Sigmoid colon (tissue), 7 donors: ENCODE data around the gene RCSD1. TPM values are rescaled to one million over a fixed set of nuclear protein-coding genes. Genes with fewer than 3 reads are reported as not detected.

ENCODE experiments used
- DNase-seq: peaks from one replicate; pipeline ENCODE4 v3.0.0-alpha.2; 2019
- H3K27ac ChIP-seq, 4 donors: fragments of 200-600 bp; sonication (generic); one replicate each; pipeline ENCODE4 v1.5.1; 2016 to 2019; ENCODE audit warnings: mild to moderate bottlenecking in 1 of 4
- H3K27me3 ChIP-seq, 3 donors: fragments of 200-600 bp; sonication (generic); one replicate each; pipeline ENCODE4 v1.5.1; 2019; ENCODE audit warnings: mild to moderate bottlenecking in 1 of 3
- H3K36me3 ChIP-seq, 4 donors: fragments of 200-600 bp; sonication (generic); one replicate each; pipeline ENCODE4 v1.5.1; 2016 to 2019
- H3K4me1 ChIP-seq, 4 donors: fragments of 200-600 bp; sonication (generic); one replicate each; pipeline ENCODE4 v1.5.1; 2017 to 2019
- H3K4me3 ChIP-seq, 4 donors: fragments of 200-600 bp; sonication (generic); one replicate each; pipeline ENCODE4 v1.5.1; 2017 to 2019; ENCODE audit warnings: mild to moderate bottlenecking in 2 of 4, moderate library complexity in 1 of 4
- H3K9me3 ChIP-seq, 4 donors: fragments of 200-600 bp in 3 of 4; sonication (generic) in 3 of 4; one replicate each; pipeline versions ENCODE4 v1.5.1 to v1.6.1; 2013 to 2019
- EP300 ChIP-seq, 4 donors: sonication (generic); formaldehyde crosslinking; IDR thresholded peaks; one replicate each; pipeline ENCODE4 v1.6.1; 2017; ENCODE audit warnings: antibody characterized with exemption in 4 of 4
- POLR2A ChIP-seq, 2 donors: fragments of 450-650 bp; IDR thresholded peaks; one replicate each; pipeline ENCODE4 v1.6.1; 2016; ENCODE audit warnings: antibody characterized with exemption in 2 of 2, mild to moderate bottlenecking in 2 of 2, moderate library complexity in 2 of 2
- POLR2AphosphoS5 ChIP-seq, 4 donors: sonication (generic); formaldehyde crosslinking; IDR thresholded peaks; one replicate each; pipeline ENCODE4 v1.6.1; 2017; ENCODE audit warnings: antibody characterized with exemption in 4 of 4
- WGBS, 2 donors: extraction: QIAGEN DNeasy Blood & Tissue Kit; methylation state at CpG; one replicate each; pipeline ENCODE4 v1.1.7; 2013; 5-methylcytosine and 5-hydroxymethylcytosine counted together
- intact Hi-C: fragments of 100-400 bp; cut with DNase I; formaldehyde crosslinking; loops from one replicate; pipeline ENCODE4 v1.15.1; 2023
- polyA plus RNA-seq, 3 donors: library from polyadenylated mRNA; stranded (reverse); fragments of 200-250 nt; gene quantifications; one replicate each; pipeline ENCODE4 v1.2.3, GENCODE V29; 2013
- total RNA-seq, 4 donors: library from RNA; depleted of rRNA; stranded (reverse); fragments of >200 nt; gene quantifications; one replicate each; pipeline ENCODE4 v1.1.0, GENCODE V29; 2016
- TF ChIP-seq, protein P1 (sequence below), 4 experiments: fragments of 450-650 bp in 3 of 4; fragments of 200-600 bp in 1 of 4; IDR thresholded peaks; one replicate each; pipeline ENCODE4 v1.5.1; 2016 to 2019; ENCODE audit warnings: antibody characterized with exemption in 4 of 4, mild to moderate bottlenecking in 3 of 4, moderate library complexity in 2 of 4
- donor health status: healthy with polysubstance abuse.
- donor health status: Bipolar disorder and iron deficiency.
- donor health status: healthy.

RCSD1 gene
- total and polyA plus RNA-seq, 7 donors = 7.8 to 52.9 (median 9.7) TPM

DNA sequence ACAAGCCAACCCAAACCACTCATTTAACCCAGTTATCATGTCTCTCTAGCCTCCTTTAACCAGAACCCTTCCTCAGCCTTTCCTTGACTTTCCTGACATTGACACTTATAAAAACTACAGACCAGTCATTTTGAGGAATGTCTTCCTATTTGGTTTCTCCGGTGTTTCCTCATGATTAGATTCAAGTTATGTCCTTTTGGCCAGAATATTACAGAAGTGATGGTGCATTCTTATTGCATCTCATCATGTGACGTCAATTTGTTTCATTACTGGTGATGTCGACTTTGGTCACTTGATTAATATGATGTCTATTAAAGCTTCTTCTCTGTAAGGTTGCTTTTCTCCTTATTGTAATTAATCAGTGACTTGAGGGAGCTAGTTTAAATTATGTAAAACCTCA is 6.1 kb upstream of the RCSD1 start:
- Histone ChIP-seq H3K27ac (no peak overlapping the region), H3K4me3 (no peak overlapping the region), H3K9me3 (no peaks in the 10 kb centered on the region), H3K4me1 (peaks cover 0 to 1% (median 0%) of the 10 kb centered on the region in 4 donors), H3K36me3 (no peaks in the 10 kb centered on the region), H3K27me3 (no peaks in the 10 kb centered on the region)
- WGBS, 2 donors = 87 to 88% methylated on average over 3 of the region's 3 CpGs
- no peak for DNase-seq
- TF ChIP-seq POLR2A (IDR thresholded peaks at IDR 0.05) (no peak), POLR2AphosphoS5 (IDR thresholded peaks at IDR 0.05) (no peak), EP300 (IDR thresholded peaks at IDR 0.05) (no peak)
- TF ChIP-seq, protein P1, sequence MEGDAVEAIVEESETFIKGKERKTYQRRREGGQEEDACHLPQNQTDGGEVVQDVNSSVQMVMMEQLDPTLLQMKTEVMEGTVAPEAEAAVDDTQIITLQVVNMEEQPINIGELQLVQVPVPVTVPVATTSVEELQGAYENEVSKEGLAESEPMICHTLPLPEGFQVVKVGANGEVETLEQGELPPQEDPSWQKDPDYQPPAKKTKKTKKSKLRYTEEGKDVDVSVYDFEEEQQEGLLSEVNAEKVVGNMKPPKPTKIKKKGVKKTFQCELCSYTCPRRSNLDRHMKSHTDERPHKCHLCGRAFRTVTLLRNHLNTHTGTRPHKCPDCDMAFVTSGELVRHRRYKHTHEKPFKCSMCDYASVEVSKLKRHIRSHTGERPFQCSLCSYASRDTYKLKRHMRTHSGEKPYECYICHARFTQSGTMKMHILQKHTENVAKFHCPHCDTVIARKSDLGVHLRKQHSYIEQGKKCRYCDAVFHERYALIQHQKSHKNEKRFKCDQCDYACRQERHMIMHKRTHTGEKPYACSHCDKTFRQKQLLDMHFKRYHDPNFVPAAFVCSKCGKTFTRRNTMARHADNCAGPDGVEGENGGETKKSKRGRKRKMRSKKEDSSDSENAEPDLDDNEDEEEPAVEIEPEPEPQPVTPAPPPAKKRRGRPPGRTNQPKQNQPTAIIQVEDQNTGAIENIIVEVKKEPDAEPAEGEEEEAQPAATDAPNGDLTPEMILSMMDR (IDR thresholded peaks at IDR 0.05) = no peak
- intact Hi-C loops = no loop called here

DNA sequence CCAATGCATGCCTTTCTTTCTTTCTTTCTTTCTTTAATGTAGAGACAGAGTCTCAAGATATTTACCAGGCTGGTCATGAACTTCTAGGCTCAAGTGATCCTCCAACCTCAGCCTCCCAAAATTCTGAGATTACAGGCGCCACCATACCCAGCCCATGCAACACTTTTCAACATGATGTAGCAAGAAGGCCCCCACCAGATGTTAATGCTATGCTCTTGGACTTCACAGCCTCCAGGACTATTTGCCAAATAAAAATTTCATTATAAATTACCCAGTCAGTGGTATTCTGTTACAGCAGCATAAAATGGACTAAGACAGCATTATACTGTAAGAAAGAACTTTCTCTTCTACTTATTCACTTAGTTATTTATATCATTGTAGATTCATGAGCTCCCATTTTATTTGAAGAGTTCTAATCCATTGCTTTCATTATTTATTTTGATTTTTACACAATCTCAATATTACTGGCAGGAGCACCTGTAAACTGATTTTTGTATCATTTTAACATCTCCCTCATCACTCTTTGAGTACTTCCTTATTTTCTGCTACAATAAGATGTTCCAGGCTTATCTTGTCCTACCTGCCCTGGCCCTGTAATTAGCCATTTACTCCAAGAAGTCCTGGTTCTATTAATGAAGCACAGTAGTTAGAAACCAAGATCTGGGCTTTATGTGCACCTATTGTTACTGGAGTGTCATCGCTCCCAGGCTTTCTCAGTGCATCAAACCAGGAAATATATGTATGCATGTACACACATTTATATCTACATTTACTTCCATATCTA is 4.8 kb upstream of the RCSD1 start:
- Histone ChIP-seq H3K36me3 (no peaks in the 10 kb centered on the region), H3K27me3 (no peaks in the 10 kb centered on the region), H3K27ac (no peak overlapping the region), H3K9me3 (no peaks in the 10 kb centered on the region), H3K4me1 (peaks cover 0 to 14% (median 0%) of the 10 kb centered on the region in 4 donors), H3K4me3 (no peak overlapping the region)
- no peak for DNase-seq
- TF ChIP-seq POLR2A (IDR thresholded peaks at IDR 0.05) (no peak), POLR2AphosphoS5 (IDR thresholded peaks at IDR 0.05) (no peak), EP300 (IDR thresholded peaks at IDR 0.05) (no peak)
- TF ChIP-seq, protein P1 (IDR thresholded peaks at IDR 0.05) = no peak
- WGBS, 2 donors = 96 to 99% methylated on average over 2 of the region's 2 CpGs
- intact Hi-C loops = no loop called here

DNA sequence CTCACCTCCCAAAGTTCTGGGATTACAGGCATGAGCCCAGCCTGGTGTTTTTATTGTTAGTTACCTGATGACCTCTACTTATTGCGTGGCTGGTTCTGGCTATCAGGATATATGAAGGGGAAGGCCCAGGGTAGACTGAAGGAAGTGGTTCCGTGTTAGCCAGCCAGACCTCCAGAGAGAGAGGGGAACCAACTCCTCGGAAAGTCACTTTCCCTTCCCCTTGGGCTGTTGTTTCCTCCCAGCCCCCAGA is 2.5 kb upstream of the RCSD1 start:
- H3K4me1 ChIP-seq = peaks cover 0 to 24% (median 9%) of the 10 kb centered on the region in 4 donors
- peak overlapping the region in 1 of 4 donors; percentile 73 for H3K27ac ChIP-seq
- H3K4me3 ChIP-seq = no peak overlapping the region
- DNase-seq = no peak
- H3K9me3 ChIP-seq = no peaks in the 10 kb centered on the region
- H3K27me3 ChIP-seq = no peaks in the 10 kb centered on the region
- intact Hi-C loops = no loop called here
- TF ChIP-seq POLR2AphosphoS5 (IDR thresholded peaks at IDR 0.05) = no peak
- TF ChIP-seq EP300 (IDR thresholded peaks at IDR 0.05) = no peak
- TF ChIP-seq POLR2A (IDR thresholded peaks at IDR 0.05) = no peak
- TF ChIP-seq, protein P1 (IDR thresholded peaks at IDR 0.05) = no peak
- 40 to 74% methylated on average over 3 of the region's 3 CpGs for WGBS, 2 donors
- no peaks in the 10 kb centered on the region for H3K36me3 ChIP-seq

GRCh38 chr1:167627865-167628641 is 2.0 kb upstream of the RCSD1 start:
- H3K4me1 ChIP-seq = peaks cover 0 to 24% (median 9%) of the 10 kb centered on the region in 4 donors
- TF ChIP-seq, protein P1 (IDR thresholded peaks at IDR 0.05) = no peak
- TF ChIP-seq POLR2A (IDR thresholded peaks at IDR 0.05) (no peak), EP300 (IDR thresholded peaks at IDR 0.05) (no peak), POLR2AphosphoS5 (IDR thresholded peaks at IDR 0.05) (no peak)
- no peak overlapping the region for H3K4me3 ChIP-seq
- no peaks in the 10 kb centered on the region for H3K9me3 ChIP-seq
- DNase-seq = no peak
- peak overlapping the region in 2 of 4 donors; percentile 22 to 73 for H3K27ac ChIP-seq
- intact Hi-C loops = no loop called here
- no peaks in the 10 kb centered on the region for H3K36me3 ChIP-seq
- 29 to 30% methylated on average over 10 of the region's 10 CpGs for WGBS, 2 donors
- H3K27me3 ChIP-seq = no peaks in the 10 kb centered on the region
